UCSD-AML1 (cell line): ENCODE results near the gene ILK.

Experiments used
- DNase-seq: peaks from one replicate; lab custom pipeline; 2025; ENCODE audit not compliant: unreplicated experiment; lab: John Stamatoyannopoulos, UW

Gene ILK

DNA sequence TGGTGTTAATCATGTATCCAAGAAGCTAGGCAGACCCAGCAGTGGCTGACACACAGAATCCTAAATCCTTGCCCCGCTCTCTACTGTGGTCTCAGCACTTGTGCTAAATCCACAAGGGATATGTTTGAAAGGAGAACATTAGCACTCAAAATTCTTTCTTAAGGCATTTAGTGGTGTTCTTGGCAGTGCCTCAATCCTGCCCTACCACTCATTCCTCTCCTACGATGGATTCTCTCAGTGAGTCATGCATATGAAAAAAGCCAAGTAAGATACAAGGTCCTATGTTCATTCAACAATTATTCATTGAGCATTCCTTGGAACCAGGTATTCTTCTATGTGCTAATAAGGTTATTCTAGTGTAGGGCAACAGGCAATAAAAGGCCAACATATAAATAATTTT is 31.4 kb upstream of the ILK start:
- no peak for DNase-seq

DNA sequence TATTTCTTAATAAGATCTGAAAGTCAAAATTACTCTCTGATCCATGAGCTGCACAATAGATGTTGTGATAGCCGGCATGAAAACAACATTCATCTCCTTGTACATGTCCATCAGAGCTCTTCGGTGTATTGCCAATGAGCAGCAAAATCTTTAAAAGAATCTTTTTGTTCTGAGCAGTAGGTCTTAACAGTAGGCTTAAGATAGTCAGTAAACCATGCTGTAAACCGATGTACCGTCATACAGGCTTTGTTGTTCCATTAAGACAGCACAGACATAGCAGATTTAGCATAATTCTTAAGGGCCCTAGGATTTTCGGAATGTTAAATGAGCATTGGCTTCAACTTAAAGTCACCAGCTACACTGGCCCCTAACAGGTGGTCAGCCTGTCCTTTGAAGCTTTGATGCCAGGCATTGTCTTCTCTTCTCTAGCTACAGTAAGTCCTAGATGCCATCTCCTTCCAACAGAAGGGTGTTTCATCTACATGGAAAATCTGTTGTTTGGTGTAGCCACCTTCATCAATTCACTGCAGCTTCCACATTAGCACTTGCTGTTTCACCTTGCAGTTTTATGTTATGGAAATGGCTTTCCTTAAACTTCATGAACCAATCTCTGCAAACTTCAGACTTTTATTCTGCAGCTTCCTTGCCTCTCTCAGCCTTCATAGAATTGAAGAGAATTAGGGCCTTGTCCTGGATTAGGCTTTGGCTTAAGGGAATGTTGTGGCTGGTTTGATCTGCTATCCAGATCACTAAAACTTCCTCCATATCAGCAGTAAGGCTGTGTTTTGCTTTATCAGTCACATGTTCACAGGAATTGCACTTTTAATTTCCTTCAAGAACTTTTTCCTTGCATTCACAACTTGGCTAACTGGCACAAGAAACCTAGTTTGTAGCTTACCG is 28.5 kb upstream of the ILK start:
- no peak for DNase-seq

DNA sequence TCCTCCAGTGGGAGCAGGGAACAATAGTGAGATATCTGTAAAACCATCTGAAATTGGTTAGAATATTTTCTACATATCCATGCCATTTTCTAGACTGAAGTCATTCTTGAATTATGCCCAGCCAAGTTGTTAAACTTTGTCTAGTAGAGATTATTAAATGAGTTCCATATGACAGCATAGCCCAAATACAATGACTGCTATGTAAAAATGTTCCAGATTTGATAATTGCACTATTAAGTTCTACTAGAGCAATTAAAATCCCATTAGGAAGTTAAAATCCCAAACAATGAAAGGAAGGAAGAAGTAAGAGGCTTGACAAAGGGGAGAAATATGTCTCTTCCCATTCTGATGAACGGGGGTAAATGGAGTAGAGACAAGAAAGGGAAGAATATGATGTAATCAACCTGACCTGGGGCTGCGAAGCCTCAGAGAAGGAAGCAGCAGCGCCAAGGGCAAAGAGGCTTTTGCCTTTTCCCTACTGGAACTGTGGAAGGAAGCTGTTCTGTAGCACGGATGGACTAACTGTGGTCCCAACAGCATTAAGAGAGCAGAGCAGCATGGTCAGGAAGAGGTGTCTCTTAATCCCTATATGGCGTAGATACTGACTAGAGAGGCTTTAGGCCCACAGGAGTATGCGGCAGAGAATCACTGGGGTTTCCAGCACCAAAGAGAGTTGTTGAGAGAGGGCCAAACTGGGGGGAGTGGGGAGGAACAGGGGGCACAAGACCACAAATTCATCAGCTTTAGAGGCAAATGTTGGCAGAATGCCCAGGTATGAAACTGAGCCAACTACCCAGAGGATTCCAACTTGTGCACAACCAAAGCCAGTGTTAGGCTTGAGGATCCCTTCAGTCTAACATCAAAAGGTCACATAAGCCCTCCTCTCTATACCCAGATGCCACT is 26.9 kb upstream of the ILK start:
- no peak for DNase-seq

DNA sequence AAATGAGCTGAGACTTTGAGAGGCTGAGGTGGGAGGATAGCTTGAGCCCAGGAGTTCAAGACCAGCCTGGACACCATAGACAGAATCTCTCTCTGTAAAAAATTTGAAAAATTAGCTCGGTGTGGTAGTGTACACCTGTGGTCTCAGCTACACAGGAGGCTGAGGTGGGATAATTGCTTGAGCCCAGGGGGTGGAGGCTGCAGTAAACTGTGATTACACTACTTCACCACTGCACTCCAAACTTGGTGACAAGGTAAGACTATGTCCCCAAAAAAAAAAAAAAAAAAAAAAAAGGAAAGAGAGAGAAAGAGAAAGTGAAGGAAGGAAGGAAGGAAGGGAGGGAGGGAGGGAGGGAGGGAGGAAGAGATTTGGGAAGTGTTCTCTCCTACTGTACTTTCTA is 25.4 kb upstream of the ILK start:
- DNase-seq: no peak

DNA sequence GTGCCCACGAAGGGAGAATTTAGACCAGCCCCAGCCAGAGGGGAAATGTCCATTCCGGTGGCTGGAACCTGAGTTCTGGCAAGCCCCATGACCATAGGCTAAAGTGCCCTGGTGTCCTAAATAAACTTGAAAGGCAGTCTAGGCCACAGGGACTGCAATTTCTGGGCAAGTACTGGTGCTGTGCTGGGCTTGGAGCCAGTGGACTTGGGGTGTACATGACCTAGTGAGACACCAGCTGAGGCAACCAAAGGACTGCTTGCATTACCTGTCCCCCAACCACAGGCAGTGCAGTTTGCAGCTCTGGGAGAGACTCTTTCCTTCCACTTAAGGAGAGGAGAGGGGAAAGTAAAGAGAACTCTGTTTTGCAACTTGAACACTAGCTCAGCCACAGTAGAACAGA is 23.9 kb upstream of the ILK start:
- no peak for DNase-seq

DNA sequence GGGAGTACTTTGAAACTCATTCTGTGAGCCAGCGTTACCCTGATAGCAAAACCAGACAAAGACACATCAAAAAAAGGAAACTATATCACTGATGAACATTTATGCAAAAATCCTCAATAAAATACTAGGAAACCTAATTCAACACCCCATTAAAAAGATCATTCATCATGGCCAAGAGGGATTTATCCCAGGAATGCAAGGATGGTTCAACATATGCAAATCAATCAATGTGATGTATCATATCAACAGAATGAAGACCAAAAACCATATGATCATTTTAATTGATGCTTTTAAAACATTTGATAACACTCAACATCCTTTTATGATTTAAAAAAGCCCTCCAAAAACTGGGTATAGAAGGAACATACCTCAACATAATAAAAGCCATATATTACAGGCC is 20.0 kb upstream of the ILK start:
- no peak for DNase-seq

DNA sequence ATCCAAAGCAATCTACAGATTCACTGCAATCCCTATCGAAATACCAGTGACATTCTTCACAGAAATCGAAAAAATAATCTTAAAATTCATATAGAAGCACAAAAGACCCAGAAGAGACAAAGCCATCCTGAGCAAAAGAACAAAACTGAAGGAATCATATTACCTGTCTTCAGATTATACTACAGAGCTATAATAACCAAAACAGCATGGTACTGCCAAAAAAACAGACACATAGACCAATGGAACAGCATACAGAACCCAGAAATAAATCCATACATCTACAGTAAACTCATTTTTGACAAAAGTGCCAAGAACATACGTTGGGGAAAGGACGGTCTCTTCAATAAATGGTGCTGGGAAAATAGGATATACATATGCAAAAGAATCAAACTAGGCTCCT is 19.0 kb upstream of the ILK start:
- no peak for DNase-seq

DNA sequence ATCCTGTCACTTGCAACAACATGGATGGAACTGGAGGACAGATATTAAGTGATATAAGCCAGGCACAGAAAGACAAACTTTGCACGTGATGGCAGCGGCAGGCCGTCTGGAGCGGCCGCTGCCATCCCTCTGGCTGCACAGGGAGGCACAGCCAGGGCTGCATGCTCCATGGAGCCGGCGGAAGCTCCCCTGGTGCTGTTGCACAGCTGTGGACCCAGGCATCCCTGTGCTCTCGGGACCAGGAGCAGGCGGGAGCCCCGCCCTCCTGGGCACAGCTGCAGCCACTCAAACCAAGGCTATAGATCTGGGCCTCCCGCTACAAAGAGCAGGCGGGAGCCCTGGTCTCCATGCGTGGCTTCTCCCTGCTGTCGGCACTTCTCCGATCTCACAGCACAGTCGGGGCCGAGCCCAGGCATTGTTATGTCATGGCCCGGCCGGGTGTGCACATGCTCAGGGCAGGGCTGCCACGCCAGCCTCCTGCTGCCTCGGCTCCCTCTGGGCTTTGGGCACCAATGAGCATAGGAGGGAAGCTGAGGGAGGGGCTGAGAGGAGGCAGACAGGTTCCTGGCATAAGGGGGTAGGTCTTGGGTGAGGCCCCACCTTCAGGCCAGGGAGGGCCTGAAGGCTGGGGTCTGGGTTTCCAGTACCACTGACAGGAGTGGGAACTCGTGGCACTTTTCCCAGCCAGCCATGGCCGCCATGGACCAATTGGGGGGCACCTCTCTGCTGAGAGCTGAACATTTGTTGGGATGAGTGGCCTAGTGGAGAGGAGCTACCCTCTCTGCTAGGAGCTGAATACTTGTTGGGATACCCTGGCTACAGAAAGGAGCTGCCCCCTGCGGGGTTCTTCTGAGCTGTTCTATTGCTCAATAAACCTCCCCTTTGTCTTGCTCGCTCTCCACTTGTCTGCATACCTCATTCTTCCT is 16.9 kb upstream of the ILK start:
- no peak for DNase-seq

DNA sequence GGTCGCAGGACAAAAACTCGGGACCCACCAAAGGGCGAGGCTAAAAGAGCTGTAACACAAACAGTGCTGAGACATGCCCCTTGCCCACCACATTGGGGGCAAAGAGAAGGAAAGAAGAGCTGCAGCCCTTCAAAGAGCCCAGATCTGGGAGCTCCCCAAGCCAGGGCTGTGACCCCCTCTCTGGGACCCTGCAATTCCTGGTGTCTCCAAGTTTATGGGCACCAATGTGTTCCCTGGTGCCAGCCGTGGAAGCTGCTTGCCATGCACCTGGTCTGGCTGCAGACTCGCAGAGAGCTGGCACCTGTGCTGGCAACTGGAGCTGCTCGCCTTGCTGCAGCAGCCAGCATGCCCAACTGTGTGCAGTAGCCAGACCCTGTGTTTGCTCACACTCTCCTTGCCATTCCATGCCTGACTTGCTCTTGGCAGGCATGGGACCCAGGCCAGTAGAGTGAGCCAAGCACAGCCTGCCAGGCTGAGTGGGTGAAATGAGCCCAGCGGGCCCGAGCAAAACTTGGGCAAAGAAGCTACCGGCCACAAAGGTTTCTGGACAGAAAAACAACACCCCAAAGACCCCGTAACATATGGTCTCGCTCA is 16.1 kb upstream of the ILK start:
- DNase-seq: no peak

DNA sequence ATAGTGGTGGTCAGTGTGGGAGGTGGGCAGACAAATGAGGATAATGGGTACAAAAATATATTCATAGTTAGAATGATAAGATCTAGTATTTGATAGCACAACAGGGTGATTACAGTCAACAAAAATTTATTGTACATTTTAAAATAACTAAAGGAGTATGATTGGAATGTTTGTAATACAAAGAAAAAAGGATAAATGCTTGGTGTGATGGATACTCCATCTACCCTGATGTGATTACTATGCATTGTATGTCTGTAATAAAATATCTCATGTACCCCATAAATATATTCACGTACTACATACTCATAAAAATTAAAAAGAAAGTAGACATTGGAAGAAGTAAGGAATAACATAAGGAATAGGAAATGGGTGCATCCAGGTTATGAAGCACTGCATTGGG is 15.6 kb upstream of the ILK start:
- DNase-seq: no peak

DNA sequence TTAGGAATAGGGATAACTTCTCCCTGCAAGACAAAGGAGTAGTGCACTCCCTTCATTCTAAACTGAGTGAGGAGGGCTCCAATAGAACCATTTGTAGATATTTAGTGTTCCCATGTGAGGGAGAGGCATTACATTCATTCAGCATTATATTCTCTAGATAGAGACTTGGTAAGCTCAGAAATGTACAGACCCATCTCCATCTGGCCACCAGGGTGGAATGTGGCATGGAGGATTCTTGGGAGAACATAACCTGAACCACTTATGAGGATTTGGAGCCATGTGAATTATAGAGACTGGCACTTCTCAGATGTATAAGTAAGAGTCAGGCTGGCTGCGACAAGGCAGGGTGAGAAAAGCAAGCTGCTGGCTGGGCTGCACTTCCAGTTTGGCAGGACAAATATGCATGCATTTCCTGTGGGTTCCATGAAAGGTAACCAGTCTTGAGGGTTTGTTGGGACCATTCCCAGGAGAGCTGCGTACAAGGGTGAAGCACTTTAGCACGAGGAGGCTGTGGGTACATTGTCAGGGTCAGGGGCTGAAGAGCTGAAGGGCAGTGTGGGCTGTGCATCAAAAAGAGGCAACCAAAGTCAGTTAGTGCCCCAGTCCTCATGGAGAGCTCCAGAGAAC is 9.3 kb upstream of the ILK start:
- DNase-seq: no peak

DNA sequence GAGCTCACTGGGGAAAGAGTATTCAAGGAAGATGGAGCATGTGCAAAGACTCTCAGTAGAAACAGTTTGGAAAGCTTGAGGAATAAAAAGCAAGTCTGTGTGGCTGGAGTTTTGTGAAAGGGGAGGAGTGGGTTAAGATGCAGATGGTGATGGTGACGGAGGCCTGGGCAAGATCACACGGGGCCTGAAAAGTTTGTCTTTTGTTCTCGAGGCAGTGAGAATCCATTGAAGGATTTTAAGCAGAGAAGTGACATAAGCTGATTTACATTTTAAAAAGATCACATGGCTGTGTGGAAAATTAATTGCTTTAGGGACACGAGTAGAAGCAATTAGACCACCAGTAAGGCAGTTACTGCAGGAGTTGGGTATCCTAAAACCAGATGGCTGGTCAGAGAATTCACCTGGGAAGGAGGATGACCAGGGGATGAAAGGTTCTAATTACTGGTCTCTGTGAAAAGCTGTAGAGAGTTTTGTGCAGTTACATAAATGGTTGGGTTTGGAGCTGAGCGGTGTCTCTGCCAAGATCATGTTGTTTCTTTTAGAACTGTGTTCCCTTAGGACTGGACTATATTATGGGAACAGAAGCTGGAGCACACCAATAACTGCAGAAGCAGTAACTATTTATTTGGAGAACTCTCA is 7.2 kb upstream of the ILK start:
- no peak for DNase-seq

DNA sequence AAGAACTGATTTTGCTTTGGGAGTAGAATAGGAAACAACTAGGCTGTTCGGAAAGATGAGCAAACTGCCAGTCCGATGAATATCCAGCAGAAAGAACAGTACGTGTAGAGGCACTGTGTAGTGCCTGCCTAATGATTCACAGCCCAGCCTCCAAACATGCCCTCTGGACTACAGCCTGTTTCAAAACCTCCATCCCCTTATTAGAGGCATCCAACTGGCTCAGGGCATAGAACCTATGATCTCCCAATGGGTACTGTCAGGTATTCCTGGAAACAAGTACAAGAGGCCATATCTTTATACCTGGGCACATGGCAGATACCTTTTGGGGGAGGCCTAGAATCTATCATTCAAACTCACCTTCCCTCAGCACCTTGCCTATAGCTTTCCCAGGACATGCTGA is 5.0 kb upstream of the ILK start:
- DNase-seq: no peak

DNA sequence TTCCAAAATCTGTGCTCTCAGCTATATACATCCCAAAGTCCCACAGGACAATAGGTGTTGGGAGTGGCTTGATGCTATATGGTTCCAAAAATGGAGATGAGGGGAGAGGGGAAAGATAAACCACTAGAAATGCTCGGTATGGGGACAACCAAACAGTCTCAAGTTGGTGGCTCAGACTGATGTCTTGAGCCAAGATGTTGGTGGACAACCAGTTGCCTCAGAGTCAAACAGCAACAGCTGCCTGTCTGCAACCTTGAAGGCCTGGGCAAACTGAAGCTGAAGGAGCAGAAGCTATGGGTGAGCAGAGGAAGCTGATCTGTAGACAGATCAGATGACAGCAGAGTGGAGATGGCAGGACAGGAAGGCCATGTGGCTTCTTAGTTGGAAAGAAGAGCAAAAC is 4.1 kb upstream of the ILK start:
- no peak for DNase-seq

DNA sequence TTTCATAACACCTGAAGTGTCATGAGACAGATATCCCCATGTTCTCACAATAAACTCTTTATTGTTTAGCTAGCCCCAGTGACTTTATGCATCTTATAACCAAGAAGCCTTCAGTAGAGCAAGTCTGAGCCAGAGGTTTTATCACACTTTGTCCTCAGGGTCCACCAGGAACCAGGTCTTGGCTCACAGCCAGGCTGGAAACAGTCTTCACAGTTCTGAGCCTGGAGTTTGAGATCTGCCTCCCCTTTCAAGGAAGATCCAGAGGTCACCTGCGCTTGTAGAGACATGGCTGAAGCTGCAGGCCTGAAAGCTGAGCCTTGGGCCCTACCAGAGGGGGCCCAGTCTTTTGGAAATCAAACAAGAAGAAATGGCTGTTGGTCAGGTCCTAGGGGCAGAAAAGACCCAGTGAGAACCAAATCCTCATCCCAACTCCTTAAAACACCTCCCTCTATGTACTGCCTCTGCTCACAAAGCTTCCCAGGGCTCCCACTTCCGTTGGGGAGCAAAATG is 3.6 kb upstream of the ILK start:
- DNase-seq: no peak

DNA sequence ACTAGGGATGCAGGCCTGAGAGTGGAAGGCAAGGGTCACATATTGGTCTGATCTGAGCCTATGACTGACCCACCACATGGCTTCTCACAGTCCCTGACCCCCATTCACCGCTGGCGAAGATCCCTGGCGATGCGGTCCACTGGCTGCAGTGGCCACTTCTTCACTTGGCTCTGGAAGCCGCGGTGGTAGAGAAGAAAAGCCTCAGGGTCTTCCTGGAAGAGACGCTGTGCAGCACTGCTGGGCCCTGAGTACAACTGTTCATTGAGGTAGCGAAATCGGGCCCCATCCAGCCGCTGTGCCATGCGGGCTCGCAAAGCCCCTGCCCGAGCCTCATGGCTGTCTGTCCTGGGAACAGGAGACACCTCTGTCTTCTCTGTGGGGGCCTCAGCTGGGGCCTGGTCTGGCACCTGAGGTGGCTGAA is 2.5 kb upstream of the ILK start:
- DNase-seq: no peak

DNA sequence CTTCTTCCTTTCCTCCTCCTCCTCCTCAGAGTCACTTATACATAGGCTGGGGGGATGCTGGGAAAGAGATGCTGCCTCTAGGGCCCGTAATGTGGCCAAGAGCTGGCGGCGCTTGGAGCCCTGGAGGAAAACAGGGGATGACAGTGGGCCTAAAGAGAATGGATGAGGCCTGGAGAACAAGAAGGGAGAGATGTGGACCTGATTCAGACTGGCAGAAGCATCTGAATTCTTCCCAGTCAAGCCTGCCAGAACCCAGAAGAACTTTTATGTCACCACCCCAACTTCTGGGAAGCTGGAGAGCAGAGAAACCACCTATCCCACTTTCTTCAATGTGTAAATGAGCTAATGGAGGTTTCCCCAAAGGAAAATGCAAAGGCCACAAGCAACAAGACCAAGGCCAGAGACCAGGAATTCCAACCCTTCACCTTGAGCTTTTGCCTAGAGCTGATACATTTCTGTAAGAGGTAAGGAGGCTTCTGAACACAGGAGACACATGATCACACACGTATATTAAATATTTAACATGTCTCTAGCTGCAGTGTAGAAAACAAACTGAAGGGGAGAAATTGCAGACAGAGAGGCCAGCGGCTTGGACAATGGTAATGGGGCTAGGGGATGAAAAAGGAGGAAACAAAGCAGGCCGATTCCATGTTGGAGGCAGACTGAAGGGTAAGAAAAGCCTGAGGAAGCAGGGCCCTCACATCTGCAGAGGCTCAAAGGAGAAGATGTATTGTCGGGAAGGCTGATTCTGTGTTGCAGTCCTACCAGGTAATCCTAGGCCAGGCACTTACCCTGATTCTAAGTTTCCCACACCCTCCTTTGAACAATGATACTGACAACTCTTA is 1.3 kb upstream of the ILK start:
- no peak for DNase-seq

DNA sequence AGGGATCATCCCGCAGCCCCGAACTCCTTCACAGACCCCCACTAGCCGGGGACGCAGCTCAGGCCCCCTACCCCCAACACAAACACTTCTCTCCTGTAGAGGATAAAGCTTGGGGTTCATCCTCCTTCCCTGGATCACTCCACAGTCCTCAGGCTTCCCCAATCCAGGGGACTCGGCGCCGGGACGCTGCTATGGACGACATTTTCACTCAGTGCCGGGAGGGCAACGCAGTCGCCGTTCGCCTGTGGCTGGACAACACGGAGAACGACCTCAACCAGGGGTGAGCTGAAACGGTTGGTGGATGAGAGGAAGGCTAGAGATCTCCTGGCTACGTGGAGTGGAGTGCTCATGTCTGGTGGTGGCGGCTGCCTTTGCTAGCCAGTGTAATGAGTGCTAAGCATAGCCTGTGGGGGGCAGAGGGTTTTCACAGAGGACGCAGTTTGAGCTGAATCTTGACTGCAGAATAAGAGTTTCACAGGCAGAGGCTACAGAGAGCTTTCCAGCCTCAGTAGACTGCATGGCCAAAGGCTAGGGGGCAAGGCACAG is 580 bp downstream of the ILK start:
- peak; percentile 69 for DNase-seq
